HG02623 (cell line): Measurements from ENCODE around the gene CPSF3.
"Not testable (repeated sequence)": the region's sequence is repeated elsewhere in the genome, so short reads cannot be mapped to it uniquely, and the experiment has no call there.

Experiments used
- ATAC-seq: cut with Tn5 transposase; IDR thresholded peaks from one replicate; pipeline ENCODE4 v1.9.1; 2021; ENCODE audit warnings: moderate library complexity; ENCODE audit not compliant: unreplicated experiment

Gene CPSF3

DNA sequence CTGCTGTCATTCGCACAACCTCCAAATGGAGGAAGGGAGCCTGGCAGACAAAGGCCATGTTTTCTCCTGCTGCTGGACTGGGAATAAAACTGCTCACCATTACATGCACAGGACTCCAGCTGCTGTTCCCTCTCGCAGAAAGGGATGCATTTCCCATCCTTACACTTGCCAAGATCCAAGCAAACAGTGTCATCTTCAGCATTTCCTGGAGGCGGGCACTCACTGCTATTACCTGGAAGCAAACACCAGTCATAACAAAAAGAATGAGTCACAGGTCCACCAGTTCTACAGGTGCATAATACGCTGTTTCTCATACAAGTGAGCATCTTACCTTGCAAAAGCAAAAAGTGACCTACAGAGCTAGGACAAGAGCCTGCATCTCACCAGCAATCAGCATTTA lies 73.6 kb downstream of the CPSF3 start:
- ATAC-seq: no peak

DNA sequence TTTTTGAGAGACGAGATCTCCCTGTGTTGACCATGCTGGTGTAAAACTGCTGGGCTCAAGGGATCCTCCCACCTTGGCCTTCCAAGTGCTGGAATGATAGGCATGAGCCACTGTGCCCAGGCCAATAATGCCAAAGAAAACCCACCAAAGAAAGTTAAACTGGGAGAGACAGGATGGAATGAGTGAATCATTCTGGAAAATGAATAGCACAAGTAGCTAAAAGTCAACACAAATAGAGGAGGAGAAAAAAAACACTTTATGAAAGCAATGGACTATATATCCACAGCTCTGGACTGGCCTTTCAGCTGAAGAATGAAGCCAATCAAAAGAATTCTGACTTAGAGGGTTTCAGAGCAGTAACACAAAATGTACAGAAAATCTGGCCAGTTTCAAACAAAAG lies 74.8 kb downstream of the CPSF3 start:
- ATAC-seq: no peak

DNA sequence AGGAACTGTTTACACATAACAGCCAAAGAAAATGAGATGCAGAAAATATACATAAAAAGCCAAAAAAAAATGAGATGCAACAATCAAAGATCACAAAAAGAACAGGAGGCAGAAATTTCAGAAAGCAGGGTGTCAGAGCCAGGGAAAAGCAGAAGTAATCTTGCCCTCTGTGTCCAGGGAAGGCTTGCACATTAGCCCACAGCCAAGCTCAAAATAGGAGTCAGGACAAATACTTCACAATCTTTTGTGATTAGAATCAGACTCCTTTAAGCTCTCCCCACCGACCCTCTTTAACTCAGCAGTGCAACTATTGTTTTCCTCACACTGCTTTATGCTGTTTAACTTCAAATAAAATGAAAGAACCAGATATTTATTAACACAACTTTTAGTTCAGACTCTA lies 85.5 kb downstream of the CPSF3 start:
- ATAC-seq: no peak

DNA sequence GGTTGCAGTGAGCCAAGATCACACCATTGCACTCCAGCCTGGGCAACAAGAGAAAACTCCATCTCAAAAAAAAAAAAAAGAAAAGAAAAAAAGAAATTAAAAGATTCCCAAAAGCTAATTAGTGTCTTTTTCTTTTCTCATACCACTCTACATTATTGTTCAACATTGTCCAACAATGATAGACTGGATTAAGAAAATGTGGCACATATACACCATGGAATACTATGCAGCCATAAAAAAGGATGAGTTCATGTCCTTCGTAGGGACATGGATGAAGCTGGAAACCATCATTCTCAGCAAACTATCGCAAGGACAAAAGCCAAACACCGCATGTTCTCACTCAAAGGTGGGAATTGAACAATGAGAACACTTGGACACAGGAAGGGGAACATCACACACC lies 90.5 kb downstream of the CPSF3 start:
- not testable (repeated sequence) for ATAC-seq

DNA sequence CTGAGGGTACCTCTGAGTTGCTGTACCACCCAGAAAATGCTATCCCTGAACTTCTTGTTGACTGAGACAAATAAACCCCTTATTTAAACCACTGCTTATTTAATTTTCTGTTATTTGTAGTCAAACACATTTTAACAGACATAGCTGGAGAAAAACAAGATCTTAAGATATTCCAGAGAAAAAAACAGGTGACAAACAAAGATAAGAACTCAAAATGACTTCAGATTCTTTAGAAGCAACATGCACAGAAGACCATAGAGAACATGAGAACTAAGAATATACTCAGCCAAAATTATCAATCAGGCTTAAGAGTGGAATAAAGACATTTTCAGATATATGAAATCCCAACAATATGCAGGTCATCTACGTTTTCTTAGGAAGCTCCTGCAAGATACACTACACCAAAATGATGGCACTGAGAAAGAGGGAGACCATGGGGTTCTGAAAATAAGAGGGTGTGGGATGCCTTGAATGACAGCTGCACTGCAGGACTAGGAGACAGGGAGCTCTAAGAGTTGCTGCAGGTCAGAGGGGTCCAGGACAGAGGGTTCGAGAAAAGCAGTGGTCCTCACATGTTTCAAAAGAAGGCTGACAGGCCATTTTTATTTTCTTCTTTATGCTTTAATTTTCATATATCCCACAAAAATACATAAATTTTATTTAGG lies 93.8 kb downstream of the CPSF3 start:
- no peak for ATAC-seq

DNA sequence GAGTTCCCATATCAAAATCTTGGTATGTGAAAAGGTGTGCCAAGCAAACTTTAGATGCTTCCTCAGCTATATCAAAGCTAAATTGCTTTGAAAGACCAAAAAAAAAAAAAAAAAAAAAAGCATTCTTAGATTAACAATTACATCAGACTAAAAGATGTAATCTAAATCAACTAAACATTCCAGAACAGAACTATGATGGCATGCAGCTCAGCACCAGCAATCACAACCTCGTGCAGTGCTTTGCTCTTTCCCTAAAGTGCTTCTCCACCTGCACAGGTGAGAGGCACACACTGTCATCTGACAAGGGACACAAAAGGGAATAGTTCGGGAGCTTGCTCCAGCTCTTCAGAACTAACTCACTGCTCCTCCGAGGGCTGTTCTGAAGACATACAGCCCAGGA lies 94.7 kb downstream of the CPSF3 start:
- no peak for ATAC-seq

DNA sequence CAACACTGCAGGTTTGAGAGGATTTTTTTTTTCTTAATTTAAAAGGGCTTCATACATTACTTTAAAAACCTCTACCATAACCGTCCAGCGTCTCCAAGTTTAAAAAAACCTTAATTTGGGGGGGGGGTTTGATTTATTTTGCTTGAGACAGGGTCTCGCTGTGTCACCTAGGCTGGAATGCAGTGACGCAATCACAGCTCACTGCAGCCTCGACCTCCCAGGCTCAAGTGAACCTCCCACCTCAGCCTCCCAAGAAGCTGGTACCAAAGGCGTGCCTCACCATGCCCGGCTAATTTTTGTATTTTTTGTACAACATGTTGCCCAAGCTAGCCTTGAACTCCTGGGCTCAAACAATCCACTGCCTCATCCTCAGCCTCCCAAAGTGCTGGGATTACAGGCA lies 95.3 kb downstream of the CPSF3 start:
- no peak for ATAC-seq

- ATAC-seq: no peak
Measured at GRCh38 chr2:9519250-9519649, 95.8 kb downstream of the CPSF3 start.
